Adrenal gland (tissue), 12 donors: ENCODE measurements around the gene ARHGAP33. TPM values are rescaled to one million over a fixed set of nuclear protein-coding genes. Genes with fewer than 3 reads are reported as not detected.
"Not testable (repeated sequence)": the region's sequence is repeated elsewhere in the genome, so short reads cannot be mapped to it uniquely, and the experiment has no call there.

Source experiments
- DNase-seq, 7 donors: peaks; one replicate each; pipeline ENCODE4 v3.0.0-alpha.2; 2019 to 2020
- H3K27ac ChIP-seq, 5 donors: fragments of 200-600 bp; sonication (generic) in 4 of 5; 1 replicate in 3 of 5; 2 replicates in 2 of 5; pipeline versions ENCODE4 v1.5.1 to v1.8.0; 2016 to 2020; ENCODE audit warnings: mild to moderate bottlenecking in 1 of 5
- H3K27me3 ChIP-seq: fragments of 200-600 bp; 2 replicates; pipeline ENCODE4 v1.8.0; 2021
- H3K36me3 ChIP-seq, 2 donors: fragments of 200-600 bp; replicated peaks in 1 of 2; 1 replicate in 1 of 2; 2 replicates in 1 of 2; pipeline versions ENCODE4 v1.5.1 to v1.8.0; 2018 to 2022
- H3K4me1 ChIP-seq, 2 donors: fragments of 200-600 bp; replicated peaks in 1 of 2; 1 replicate in 1 of 2; 2 replicates in 1 of 2; pipeline versions ENCODE4 v1.5.1 to v1.8.0; 2018 to 2021
- H3K4me3 ChIP-seq, 4 donors: fragments of 200-600 bp; sonication (generic) in 3 of 4; one replicate each; pipeline ENCODE4 v1.5.1; 2016 to 2018
- H3K9me3 ChIP-seq, 3 donors: fragments of 200-600 bp; sonication (generic) in 1 of 3; replicated peaks in 1 of 3; 1 replicate in 2 of 3; 2 replicates in 1 of 3; pipeline versions ENCODE4 v1.5.1 to v1.8.0; 2016 to 2021
- POLR2A ChIP-seq, 2 donors: fragments of 450-650 bp; IDR thresholded peaks; one replicate each; pipeline ENCODE4 v1.6.1; 2017; ENCODE audit warnings: antibody characterized with exemption in 2 of 2, mild to moderate bottlenecking in 2 of 2, moderate library complexity in 1 of 2
- WGBS, 4 donors: extraction: QIAGEN DNeasy Blood & Tissue Kit in 2 of 4; methylation state at CpG; one replicate each; pipeline versions ENCODE4 v1.1.5 to v1.1.7; 2013 to 2017; 5-methylcytosine and 5-hydroxymethylcytosine counted together
- intact Hi-C, 2 donors: fragments of 100-400 bp; cut with DNase I; formaldehyde crosslinking; loops; one replicate each; pipeline versions ENCODE4 v1.14.1 to v1.15.0; 2022 to 2023
- polyA plus RNA-seq, 3 donors: library from polyadenylated mRNA; stranded (reverse); fragments of 200-250 nt in 2 of 3; fragments of 350-450 nt in 1 of 3; fragmentation: Illumina TruSeq in 1 of 3; extraction: RNeasy Lipid Tissue Mini Kit (QIAGEN cat#74804) in 1 of 3; gene quantifications; one replicate each; pipeline ENCODE4 v1.2.3, GENCODE V29; 2013 to 2014
- total RNA-seq, 9 donors: library from RNA; depleted of rRNA in 4 of 9; stranded (reverse); fragments of >200 nt in 4 of 9; fragments of 120-200 nt in 1 of 9; fragmentation: NEBNext Ultra II Directional in 1 of 9; extraction: Animal tissue kit (Norgen Biotek cat#: 25700) in 1 of 9; gene quantifications; one replicate each; pipeline versions ENCODE4 v1.1.0 to v1.2.4, GENCODE V29; 2013 to 2023
- TF ChIP-seq, protein P1 (sequence below), 6 experiments: fragments of 450-650 bp in 4 of 6; fragments of 200-600 bp in 2 of 6; sonication (generic) in 1 of 6; IDR thresholded peaks; 1 replicate in 5 of 6; 2 replicates in 1 of 6; pipeline versions ENCODE4 v1.5.1 to v1.8.0; 2016 to 2021; ENCODE audit warnings: antibody characterized with exemption in 6 of 6, mild to moderate bottlenecking in 2 of 6, moderate library complexity in 1 of 6
- donor health status: healthy with polysubstance abuse.
- donor health status: Bipolar disorder and iron deficiency.
- donor health status: DM: yes; HTN: yes; CAD: no.
- donor health status: DM: no; HTN: no; CAD: no.
- donor health status: DM: no; HTN: no; CAD: no.
- donor health status: DM: yes; HTN: yes; CAD: no.

The ARHGAP33 gene
- total and polyA plus RNA-seq, 12 donors, result 0.54 to 90.3 (median 5.5) TPM

DNA sequence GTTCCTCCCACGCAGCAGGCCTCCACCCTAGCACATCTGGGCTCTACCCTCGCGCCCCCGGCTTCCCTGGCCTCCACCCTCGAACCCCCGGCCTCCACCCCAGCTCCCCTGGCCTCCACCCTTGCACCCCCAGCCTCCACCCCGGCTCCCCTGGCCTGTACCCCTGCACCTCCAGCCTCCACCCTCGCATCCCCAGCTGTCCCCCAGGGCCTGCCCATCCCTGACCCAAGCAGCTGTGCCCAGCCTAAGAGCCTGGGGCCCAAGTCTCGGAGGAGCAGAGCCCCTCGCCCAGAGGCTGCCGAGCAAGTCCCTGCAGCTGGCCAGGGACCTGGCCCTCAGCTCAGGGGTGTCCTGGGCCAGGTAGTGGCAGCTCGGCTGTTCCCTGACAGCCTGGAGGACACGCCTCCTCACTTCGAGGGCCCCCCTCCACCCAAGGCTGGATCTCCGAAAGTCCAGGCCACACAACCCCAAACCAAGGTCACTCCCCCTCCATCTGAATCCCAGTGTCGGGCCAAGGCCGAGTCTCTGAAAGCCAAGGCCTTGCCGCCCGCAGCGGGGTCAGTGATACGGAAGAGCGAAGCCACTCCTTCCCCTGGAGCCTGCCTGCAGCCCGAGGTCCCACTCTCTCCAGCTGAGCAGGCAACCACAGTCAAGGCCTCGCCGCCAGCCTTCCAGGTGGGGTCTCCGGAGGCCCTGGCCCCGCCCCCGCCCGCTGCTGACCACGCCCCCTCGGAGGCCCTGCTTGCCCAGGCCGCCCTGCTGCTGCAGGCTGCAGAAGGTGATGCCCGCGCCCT is 7.9 kb upstream of the ARHGAP33 start:
- Histone ChIP-seq H3K4me3 (no peak overlapping the region), H3K27ac (peak overlapping the region in 3 of 5 donors; percentile 27 to 51 (median 41)), H3K36me3 (peaks cover 0 to 10% of the 10 kb centered on the region in 2 donors), H3K27me3 (no peaks in the 10 kb centered on the region), H3K9me3 (no peaks in the 10 kb centered on the region), H3K4me1 (peaks cover 0 to 5% of the 10 kb centered on the region in 2 donors)
- peak; percentile 68 to 86 (median 72) for DNase-seq
- TF ChIP-seq POLR2A (IDR thresholded peaks at IDR 0.05), result peak in 1 of 2 donors; percentile 9
- TF ChIP-seq, protein P1, sequence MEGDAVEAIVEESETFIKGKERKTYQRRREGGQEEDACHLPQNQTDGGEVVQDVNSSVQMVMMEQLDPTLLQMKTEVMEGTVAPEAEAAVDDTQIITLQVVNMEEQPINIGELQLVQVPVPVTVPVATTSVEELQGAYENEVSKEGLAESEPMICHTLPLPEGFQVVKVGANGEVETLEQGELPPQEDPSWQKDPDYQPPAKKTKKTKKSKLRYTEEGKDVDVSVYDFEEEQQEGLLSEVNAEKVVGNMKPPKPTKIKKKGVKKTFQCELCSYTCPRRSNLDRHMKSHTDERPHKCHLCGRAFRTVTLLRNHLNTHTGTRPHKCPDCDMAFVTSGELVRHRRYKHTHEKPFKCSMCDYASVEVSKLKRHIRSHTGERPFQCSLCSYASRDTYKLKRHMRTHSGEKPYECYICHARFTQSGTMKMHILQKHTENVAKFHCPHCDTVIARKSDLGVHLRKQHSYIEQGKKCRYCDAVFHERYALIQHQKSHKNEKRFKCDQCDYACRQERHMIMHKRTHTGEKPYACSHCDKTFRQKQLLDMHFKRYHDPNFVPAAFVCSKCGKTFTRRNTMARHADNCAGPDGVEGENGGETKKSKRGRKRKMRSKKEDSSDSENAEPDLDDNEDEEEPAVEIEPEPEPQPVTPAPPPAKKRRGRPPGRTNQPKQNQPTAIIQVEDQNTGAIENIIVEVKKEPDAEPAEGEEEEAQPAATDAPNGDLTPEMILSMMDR (IDR thresholded peaks at IDR 0.05), result no peak
- intact Hi-C loops, result no loop called here
- WGBS, 4 donors, result 28 to 45% (median 41%) methylated on average over 9 to 34 of the region's 34 CpGs

DNA sequence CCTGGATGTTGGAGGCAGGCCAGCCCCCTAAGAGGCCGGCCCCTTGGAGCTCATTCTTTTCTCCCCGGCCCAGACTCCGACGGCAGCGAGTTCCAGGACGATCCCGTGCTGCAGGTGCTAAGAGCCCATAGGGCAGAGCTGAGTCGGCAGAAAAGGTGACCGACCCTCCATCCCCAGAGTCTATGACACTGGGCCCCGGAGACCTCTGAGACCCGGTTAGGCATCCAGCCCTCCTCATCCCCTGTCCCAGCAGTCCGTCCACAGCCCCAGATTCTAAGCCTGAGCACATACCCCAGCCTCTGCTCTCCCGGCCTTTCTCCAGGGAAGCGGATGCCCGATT is 7.3 kb upstream of the ARHGAP33 start:
- no peaks in the 10 kb centered on the region for H3K27me3 ChIP-seq
- DNase-seq, result peak in 1 of 7 donors; percentile 47
- no peak overlapping the region for H3K4me3 ChIP-seq
- no peaks in the 10 kb centered on the region for H3K9me3 ChIP-seq
- intact Hi-C loops, result no loop called here
- H3K27ac ChIP-seq, result peak overlapping the region in 2 of 5 donors; percentile 41 to 51
- H3K4me1 ChIP-seq, result peaks cover 0 to 5% of the 10 kb centered on the region in 2 donors
- 35 to 67% (median 47%) methylated on average over 8 to 15 of the region's 15 CpGs for WGBS, 4 donors
- peaks cover 0 to 10% of the 10 kb centered on the region in 2 donors for H3K36me3 ChIP-seq
- TF ChIP-seq, protein P1 (IDR thresholded peaks at IDR 0.05), result no peak
- no peak for TF ChIP-seq POLR2A (IDR thresholded peaks at IDR 0.05)

DNA sequence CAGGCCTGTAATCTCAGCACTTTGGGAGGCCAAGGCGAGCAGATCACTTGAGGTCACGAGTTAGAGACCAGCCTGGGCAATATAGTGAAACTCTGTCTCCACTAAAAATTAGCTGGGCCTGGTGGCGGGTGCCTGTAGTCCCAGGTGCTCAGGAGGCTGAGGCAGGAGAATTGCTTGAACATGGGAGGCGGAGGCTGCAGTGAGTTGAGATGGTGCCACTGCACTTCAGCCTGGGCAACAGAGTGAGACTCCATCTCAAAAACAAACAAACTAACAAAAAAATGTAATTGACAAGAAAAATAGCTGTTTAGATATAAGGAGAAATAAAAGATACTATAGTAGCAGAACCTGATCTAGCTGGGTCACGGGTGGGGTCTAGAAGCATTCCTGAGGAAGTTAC is 3.0 kb upstream of the ARHGAP33 start:
- H3K4me3 ChIP-seq, H3K27me3 ChIP-seq, H3K9me3 ChIP-seq, H3K27ac ChIP-seq, intact Hi-C loops, DNase-seq, H3K36me3 ChIP-seq: not testable (repeated sequence)
- peaks cover 0 to 10% of the 10 kb centered on the region in 2 donors for H3K4me1 ChIP-seq
- WGBS, 4 donors, result 88 to 100% (median 94%) methylated on average over 3 to 5 of the region's 5 CpGs

DNA sequence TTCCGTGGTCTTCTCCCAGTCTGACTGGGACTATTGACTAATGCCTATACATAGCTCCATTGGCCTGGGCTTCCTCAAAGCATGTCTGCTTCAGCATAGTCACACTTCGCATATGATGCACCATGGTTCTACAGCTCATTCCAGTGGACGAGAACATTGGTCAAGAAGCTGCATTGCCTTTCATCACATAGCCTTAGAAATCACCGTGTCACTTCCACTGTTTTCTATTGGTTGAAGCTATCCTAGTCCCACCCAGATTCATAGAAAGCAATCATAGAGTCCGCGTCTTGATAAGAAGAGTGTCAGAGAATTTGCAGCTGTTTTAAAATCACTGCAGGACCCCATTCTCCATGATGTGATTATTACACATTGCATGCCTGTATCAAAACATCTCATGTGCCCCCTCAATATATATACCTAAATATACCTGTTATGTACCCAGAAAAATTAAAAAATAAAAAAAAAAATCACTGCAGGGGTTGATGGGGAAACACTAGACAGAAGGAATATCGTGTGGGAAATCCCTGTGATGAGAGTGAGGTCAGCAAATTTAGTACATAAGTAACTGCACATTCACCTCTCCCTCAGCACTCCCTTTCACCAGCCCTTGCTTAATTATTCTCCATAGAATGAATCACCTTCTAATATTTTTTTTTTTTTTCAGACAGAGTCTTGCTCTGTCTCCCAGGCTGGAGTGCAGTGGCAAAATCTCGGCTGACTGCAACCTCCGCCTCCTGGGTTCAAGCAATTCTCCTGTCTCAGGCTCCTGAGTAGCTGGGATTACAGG is 2.2 kb upstream of the ARHGAP33 start:
- Histone ChIP-seq H3K27me3 (no peaks in the 10 kb centered on the region), H3K4me3 (no peak overlapping the region), H3K9me3 (no peaks in the 10 kb centered on the region), H3K27ac (no peak overlapping the region), H3K4me1 (peaks cover 0 to 5% of the 10 kb centered on the region in 2 donors), H3K36me3 (no peaks in the 10 kb centered on the region)
- TF ChIP-seq POLR2A (IDR thresholded peaks at IDR 0.05), result no peak
- TF ChIP-seq, protein P1 (IDR thresholded peaks at IDR 0.05), result no peak
- 50 to 55% (median 52%) methylated on average over 9 of the region's 9 CpGs for WGBS, 4 donors
- DNase-seq, result no peak
- intact Hi-C loops, result no loop called here
